NB4 (cell line): Measurements from ENCODE around the gene WDR13.

Experiments used
- POLR2A ChIP-seq: IDR thresholded peaks from 2 replicates; pipeline ENCODE4 v1.6.1; 2011; ENCODE audit warnings: mild to moderate bottlenecking; ENCODE audit not compliant: insufficient read length; ENCODE audit errors: extremely low read depth
- TF ChIP-seq, protein P1 (sequence below): IDR thresholded peaks from one replicate; pipeline ENCODE4 v1.5.1; 2012; ENCODE audit warnings: low read depth, low read length

DNA sequence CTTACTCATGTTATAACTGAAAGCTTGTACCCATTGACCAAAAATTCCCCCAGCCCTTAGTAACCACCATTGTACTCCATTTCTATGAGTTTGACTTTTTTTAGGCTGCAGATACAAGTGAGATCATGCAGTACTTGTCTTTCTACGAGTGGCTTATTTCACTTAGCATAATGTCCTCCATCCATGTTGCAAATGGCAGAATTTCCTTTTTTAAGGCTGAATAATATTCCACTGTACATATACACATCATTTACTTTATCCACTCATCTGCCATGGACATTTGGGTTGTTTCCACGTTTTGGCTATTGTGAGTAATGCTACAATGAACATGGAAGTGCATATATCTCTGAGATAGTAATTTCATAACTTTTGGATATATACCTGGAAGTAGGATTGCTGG, 12.6 kb upstream of the WDR13 start:
- TF ChIP-seq POLR2A: no peak
- TF ChIP-seq, protein P1, sequence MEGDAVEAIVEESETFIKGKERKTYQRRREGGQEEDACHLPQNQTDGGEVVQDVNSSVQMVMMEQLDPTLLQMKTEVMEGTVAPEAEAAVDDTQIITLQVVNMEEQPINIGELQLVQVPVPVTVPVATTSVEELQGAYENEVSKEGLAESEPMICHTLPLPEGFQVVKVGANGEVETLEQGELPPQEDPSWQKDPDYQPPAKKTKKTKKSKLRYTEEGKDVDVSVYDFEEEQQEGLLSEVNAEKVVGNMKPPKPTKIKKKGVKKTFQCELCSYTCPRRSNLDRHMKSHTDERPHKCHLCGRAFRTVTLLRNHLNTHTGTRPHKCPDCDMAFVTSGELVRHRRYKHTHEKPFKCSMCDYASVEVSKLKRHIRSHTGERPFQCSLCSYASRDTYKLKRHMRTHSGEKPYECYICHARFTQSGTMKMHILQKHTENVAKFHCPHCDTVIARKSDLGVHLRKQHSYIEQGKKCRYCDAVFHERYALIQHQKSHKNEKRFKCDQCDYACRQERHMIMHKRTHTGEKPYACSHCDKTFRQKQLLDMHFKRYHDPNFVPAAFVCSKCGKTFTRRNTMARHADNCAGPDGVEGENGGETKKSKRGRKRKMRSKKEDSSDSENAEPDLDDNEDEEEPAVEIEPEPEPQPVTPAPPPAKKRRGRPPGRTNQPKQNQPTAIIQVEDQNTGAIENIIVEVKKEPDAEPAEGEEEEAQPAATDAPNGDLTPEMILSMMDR: no peak
